PC-3 (cell line): Measurements from ENCODE around the gene COA5.

Experiments
- CTCF ChIP-seq: fragments of 300-600 bp; sonication (generic); conservative IDR thresholded peaks from 2 replicates; pipeline ENCODE4 v1.5.1; 2017; ENCODE audit warnings: antibody characterized with exemption, low read depth, mild to moderate bottlenecking, low read length
- EZH2 ChIP-seq: fragments of 300-600 bp; sonication (generic); IDR thresholded peaks from one replicate; pipeline ENCODE4 v1.6.1; 2017; ENCODE audit warnings: antibody characterized with exemption, mild to moderate bottlenecking, low read length; ENCODE audit not compliant: unreplicated experiment
- EZH2phosphoT487 ChIP-seq: fragments of 300-600 bp; sonication (generic); IDR thresholded peaks from 2 replicates; pipeline ENCODE4 v1.6.1; 2018; ENCODE audit warnings: mild to moderate bottlenecking, antibody characterized with exemption, low read length, borderline replicate concordance

- TF ChIP-seq CTCF (no peak), EZH2phosphoT487 (no peak), EZH2 (no peak)
Measured at GRCh38 chr2:98656800-98657199, 48.5 kb upstream of the COA5 start.
